ENCODE results near the gene ATP6V1C2.
"Not testable (repeated sequence)": the region's sequence is repeated elsewhere in the genome, so short reads cannot be mapped to it uniquely, and the experiment has no call there.

The ATP6V1C2 gene

GRCh38 chr2:10817413-10817812 is 96.0 kb downstream of the ATP6V1C2 start:
- DNase-seq, result no peak

GRCh38 chr2:10818305-10818704 is 96.9 kb downstream of the ATP6V1C2 start:
- DNase-seq, result not testable (repeated sequence)

GRCh38 chr2:10818984-10819383 is 97.6 kb downstream of the ATP6V1C2 start:
- no peak for DNase-seq

- no peak for DNase-seq
Observed at GRCh38 chr2:10819714-10820314, 98.4 kb downstream of the ATP6V1C2 start.

GRCh38 chr2:10820562-10820961 is 99.1 kb downstream of the ATP6V1C2 start:
- DNase-seq, result no peak

GRCh38 chr2:10820978-10821695 is 99.7 kb downstream of the ATP6V1C2 start:
- no peak for DNase-seq

GRCh38 chr2:10824191-10824590 is 102.8 kb downstream of the ATP6V1C2 start:
- DNase-seq, result no peak

GRCh38 chr2:10826026-10826425 is 104.6 kb downstream of the ATP6V1C2 start:
- no peak for DNase-seq

- no peak for DNase-seq
Observed at GRCh38 chr2:10826625-10827024, 105.2 kb downstream of the ATP6V1C2 start.

GRCh38 chr2:10828346-10828745 is 106.9 kb downstream of the ATP6V1C2 start:
- no peak for DNase-seq

- DNase-seq, result no peak
Observed at GRCh38 chr2:10829299-10829698, 107.9 kb downstream of the ATP6V1C2 start.

GRCh38 chr2:10830203-10830602 is 108.8 kb downstream of the ATP6V1C2 start:
- DNase-seq, result no peak

- DNase-seq, result no peak
Observed at GRCh38 chr2:10830641-10831399, 109.4 kb downstream of the ATP6V1C2 start.

- DNase-seq, result no peak
Observed at GRCh38 chr2:10831400-10831985, 110.1 kb downstream of the ATP6V1C2 start.

GRCh38 chr2:10832203-10832936 is 110.9 kb downstream of the ATP6V1C2 start:
- DNase-seq, result peak; percentile 90

- no peak for DNase-seq
Observed at GRCh38 chr2:10833021-10833420, 111.6 kb downstream of the ATP6V1C2 start.

- no peak for DNase-seq
Observed at GRCh38 chr2:10834068-10834655, 112.7 kb downstream of the ATP6V1C2 start.
